ENCODE data around the gene TBC1D20.

Gene TBC1D20

DNA sequence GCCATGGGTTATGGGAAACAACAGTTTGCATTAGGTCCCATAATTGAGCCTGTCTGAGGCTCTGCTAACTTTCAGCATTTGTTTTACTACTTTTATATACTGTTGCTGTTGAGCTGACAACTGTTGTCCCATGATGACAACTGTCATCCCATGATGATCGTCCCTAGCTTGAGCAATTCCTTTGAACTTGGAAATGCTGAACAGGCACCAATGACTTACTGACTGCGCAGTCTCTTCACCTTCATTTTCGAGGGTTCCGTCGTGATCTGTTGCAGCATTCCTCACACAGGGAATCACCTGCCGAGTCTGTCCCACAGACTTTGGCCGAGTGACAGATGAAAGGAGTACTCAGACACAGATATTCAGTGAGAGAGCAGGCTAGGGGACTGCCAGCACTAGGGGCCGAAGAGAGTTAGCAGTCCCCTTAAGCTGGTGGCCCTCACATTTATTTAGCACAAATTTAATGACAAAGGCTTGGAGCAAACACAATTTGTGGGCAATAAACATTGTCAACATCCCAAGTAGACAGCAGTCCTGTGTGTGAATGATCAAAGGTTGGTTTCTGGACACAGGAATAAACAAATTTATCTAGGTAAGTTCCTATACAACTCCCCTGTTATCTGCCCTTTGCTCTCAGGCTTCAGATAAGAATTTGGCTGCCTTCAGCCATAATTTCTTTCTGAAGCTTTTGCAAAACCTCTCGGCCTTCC, 10.0 kb upstream of the TBC1D20 start:
- TF ChIP-seq, protein P1, sequence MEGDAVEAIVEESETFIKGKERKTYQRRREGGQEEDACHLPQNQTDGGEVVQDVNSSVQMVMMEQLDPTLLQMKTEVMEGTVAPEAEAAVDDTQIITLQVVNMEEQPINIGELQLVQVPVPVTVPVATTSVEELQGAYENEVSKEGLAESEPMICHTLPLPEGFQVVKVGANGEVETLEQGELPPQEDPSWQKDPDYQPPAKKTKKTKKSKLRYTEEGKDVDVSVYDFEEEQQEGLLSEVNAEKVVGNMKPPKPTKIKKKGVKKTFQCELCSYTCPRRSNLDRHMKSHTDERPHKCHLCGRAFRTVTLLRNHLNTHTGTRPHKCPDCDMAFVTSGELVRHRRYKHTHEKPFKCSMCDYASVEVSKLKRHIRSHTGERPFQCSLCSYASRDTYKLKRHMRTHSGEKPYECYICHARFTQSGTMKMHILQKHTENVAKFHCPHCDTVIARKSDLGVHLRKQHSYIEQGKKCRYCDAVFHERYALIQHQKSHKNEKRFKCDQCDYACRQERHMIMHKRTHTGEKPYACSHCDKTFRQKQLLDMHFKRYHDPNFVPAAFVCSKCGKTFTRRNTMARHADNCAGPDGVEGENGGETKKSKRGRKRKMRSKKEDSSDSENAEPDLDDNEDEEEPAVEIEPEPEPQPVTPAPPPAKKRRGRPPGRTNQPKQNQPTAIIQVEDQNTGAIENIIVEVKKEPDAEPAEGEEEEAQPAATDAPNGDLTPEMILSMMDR (IDR thresholded peaks at IDR 0.05; ENCODE audit: extremely low read depth, missing control alignments) = no peak
- no peak for DNase-seq (ENCODE audit: low spot score)

DNA sequence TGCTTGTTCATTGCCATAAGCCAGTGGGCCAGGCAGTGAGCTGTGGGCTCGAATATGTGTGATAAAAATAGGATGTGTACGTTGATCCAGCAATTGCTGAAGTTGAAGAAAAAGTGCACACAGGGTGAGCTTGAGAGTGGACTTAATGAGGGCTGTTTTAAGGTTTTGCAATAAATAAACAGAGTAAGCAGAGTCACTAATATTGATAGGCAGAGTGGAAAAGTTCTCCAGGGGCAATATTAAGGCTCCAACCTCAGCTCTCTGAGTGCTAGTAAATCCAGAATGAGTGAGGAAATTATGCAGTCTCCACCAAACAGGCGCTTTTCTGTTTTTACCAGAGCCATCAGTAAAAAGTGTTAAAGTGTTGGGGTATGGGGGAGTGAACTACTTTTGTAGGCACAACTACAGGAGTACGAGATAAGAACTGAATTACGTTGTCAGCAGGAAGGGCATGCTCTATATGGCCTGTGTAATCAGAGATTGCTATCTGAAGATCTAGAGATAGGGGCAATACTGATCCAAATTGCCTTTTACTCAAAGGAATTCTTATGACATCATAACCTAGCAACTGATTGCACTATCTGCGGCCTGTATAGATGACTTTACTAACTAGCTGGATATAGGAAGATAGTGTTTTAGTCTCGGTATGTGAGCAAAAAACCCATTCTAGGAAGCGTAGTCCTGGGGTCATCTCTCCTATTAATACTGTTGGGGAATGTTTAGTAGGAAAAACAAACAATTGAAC, 7.6 kb upstream of the TBC1D20 start:
- TF ChIP-seq, protein P1 (IDR thresholded peaks at IDR 0.05; ENCODE audit: extremely low read depth, missing control alignments) = no peak
- DNase-seq (ENCODE audit: low spot score) = no peak

DNA sequence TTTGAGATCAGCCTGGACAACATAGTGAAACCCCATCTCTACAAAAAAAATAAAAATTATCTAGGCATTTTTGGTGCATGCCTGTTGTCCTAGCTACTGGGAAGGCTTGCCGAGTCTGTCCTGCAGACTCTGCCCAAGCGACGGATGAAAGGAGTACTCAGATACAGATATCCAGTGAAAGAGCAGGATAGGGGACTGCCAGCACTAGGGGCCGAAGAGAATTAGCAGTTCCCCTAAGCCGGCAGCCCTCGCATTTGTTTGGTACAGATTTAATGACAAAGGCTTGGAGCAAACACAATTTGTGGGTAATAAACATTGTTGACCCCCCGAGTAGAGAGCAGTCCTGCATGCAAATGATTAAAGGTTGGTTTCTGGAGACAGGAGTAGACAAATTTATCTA, 5.4 kb upstream of the TBC1D20 start:
- TF ChIP-seq, protein P1 (IDR thresholded peaks at IDR 0.05; ENCODE audit: extremely low read depth, missing control alignments) = no peak
- no peak for DNase-seq (ENCODE audit: low spot score)

DNA sequence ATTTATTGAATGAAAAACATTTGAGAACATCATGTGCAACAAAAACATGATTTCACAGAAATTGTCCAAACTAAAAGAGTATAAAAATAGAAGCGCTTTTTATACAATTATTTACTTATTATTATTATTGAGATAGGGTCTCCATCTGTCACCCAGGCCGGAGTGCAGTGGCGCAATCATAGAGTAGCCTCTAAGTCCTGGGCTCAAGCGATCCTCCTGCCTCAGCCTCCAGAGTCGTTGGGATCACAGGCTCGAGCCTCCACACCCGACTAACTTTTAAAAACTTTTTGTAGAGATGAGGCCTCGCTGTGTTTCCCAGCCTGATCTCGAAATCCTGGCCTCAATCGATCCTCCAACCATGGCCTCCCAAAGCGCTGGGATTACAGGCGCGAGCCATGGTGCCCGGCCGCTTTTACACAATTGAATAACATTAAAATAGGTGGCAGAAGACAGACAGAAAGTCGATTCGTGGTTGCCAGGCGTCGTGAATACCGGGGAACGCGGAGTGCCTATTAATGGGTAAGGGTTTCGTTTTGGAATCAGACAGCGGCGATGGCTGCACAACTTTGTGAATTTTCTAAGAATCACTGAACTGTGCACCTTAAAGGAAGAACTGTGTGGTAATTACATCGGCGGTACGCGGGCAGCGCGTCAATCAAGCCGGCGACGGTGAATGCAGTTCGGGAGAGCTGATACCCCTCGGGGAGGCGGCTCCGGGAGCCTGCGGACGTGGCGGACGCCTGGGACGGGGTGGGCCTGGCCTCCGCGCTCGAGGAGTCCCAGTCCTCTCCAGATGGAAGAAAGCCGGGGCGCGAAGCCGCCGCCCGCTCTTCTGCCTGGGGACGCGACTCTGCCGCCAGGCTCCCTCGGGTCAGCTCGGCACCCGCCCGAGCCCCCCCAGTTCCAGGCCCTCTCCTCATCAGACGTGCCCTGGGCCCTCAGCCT, 807 bp downstream of the TBC1D20 start:
- DNase-seq (ENCODE audit: low spot score) = no peak
- TF ChIP-seq, protein P1 (IDR thresholded peaks at IDR 0.05; ENCODE audit: extremely low read depth, missing control alignments) = no peak

DNA sequence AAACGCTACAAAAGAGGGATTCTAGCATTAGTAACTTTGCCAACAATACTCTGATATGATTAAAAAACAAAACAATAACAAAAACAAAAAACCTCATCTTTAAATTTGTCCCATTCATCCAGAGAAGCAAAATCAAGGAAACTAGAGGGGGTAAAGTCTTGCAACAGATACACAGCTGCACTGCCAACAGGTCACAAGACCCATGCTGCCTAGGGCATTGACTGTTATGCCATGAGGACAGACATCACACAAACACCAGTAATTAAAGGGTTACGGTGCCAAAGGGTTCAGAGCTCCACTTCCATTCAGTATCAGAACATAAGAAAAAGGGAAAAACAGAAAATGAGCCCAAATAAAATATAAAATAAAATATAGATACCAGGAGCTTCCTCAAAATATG, 1.6 kb downstream of the TBC1D20 start:
- TF ChIP-seq, protein P1 (IDR thresholded peaks at IDR 0.05; ENCODE audit: extremely low read depth, missing control alignments) = no peak
- DNase-seq (ENCODE audit: low spot score) = no peak

DNA sequence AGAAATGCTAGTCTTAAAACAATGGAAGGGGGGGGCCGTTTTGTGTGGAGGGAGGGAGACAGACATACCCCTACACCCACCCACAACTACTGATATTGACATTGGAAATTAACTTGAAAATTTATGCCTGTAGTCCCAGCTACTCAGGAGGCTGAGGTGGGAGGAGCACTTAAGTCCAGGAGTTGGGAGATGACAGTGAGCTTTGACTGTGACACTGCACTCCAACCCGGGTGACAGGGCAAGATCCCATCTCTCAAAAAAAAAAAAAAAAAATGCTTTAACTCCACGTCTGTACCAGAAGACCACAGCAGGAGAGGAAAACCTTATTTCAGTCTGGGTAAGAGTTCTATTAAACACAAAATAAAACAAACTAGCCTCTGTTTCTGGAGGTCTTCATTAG, 2.2 kb downstream of the TBC1D20 start:
- no peak for DNase-seq (ENCODE audit: low spot score)
- TF ChIP-seq, protein P1 (IDR thresholded peaks at IDR 0.05; ENCODE audit: extremely low read depth, missing control alignments) = no peak

All from GM20000 (cell line).